ENCODE results near the gene MINK1. TPM values are rescaled to one million over a fixed set of nuclear protein-coding genes. Genes with fewer than 3 reads are reported as not detected.

MINK1 gene
- total RNA-seq, 1 donor from 2014 or later = 13.0 TPM

- H3K27ac ChIP-seq (ENCODE audit: low read depth, low read length) = no peak overlapping the region
- peaks cover 0 to 21% (median 12%) of the 10 kb centered on the region in 3 donors for H3K27me3 ChIP-seq (ENCODE audit: control insufficient read depth in 3 of 3, insufficient read depth in 3 of 3, low read length in 3 of 3)
- peaks cover 6 to 12% (median 10%) of the 10 kb centered on the region in 3 donors for H3K4me1 ChIP-seq (ENCODE audit: control insufficient read depth in 3 of 3, insufficient read depth in 3 of 3, low read length in 3 of 3)
- H3K9ac ChIP-seq (ENCODE audit: low read depth in 1 of 3, low read length in 3 of 3) = no peak overlapping the region
- H3K4me3 ChIP-seq (ENCODE audit: low read length in 3 of 3) = no peak overlapping the region
- peaks cover 49 to 53% (median 50%) of the 10 kb centered on the region in 3 donors for H3K36me3 ChIP-seq (ENCODE audit: control insufficient read depth in 3 of 3, insufficient read depth in 3 of 3, low read length in 3 of 3)
- H3K9me3 ChIP-seq (ENCODE audit: control insufficient read depth in 3 of 3, low read length in 3 of 3) = no peaks in the 10 kb centered on the region
Observed at GRCh38 chr17:4896332-4897197, 63.4 kb downstream of the MINK1 start.

- Histone ChIP-seq H3K9me3 (ENCODE audit: control insufficient read depth in 3 of 3, low read length in 3 of 3) (no peaks in the 10 kb centered on the region), H3K4me3 (ENCODE audit: low read length in 3 of 3) (no peak overlapping the region), H3K4me1 (ENCODE audit: control insufficient read depth in 3 of 3, insufficient read depth in 3 of 3, low read length in 3 of 3) (peaks cover 8 to 15% (median 12%) of the 10 kb centered on the region in 3 donors), H3K36me3 (ENCODE audit: control insufficient read depth in 3 of 3, insufficient read depth in 3 of 3, low read length in 3 of 3) (peaks cover 44 to 48% (median 45%) of the 10 kb centered on the region in 3 donors), H3K27ac (ENCODE audit: low read depth, low read length) (no peak overlapping the region), H3K9ac (ENCODE audit: low read depth in 1 of 3, low read length in 3 of 3) (no peak overlapping the region), H3K27me3 (ENCODE audit: control insufficient read depth in 3 of 3, insufficient read depth in 3 of 3, low read length in 3 of 3) (peaks cover 0 to 21% (median 12%) of the 10 kb centered on the region in 3 donors)
Observed at GRCh38 chr17:4897198-4897687, 64.1 kb downstream of the MINK1 start.

- Histone ChIP-seq H3K9ac (ENCODE audit: low read depth in 1 of 3, low read length in 3 of 3) (no peak overlapping the region), H3K4me1 (ENCODE audit: control insufficient read depth in 3 of 3, insufficient read depth in 3 of 3, low read length in 3 of 3) (peaks cover 13 to 21% (median 15%) of the 10 kb centered on the region in 3 donors), H3K27me3 (ENCODE audit: control insufficient read depth in 3 of 3, insufficient read depth in 3 of 3, low read length in 3 of 3) (peaks cover 0 to 21% (median 12%) of the 10 kb centered on the region in 3 donors), H3K4me3 (ENCODE audit: low read length in 3 of 3) (no peak overlapping the region), H3K36me3 (ENCODE audit: control insufficient read depth in 3 of 3, insufficient read depth in 3 of 3, low read length in 3 of 3) (peaks cover 40 to 43% (median 40%) of the 10 kb centered on the region in 3 donors), H3K9me3 (ENCODE audit: control insufficient read depth in 3 of 3, low read length in 3 of 3) (no peaks in the 10 kb centered on the region), H3K27ac (ENCODE audit: low read depth, low read length) (no peak overlapping the region)
Observed at GRCh38 chr17:4897785-4898184, 64.6 kb downstream of the MINK1 start.

DNA sequence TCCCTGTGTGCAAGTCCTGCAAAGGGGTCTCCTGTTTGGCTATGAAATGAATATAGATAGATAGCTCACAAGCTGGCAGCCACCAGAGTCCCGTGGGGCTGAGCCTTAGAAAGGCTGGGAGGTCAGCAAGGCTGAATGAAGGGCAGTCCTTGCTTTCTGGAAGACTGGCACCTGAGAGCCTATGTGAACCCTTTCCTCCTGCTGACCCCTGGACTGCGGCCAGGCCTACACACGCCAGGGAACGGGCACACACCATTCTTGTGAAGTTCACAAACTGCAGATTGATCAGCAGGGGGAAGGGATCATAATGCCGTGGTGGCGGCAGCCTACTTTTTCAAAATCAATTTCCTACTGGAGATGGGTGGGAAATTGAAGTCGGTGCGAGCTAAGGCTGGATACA, 65.2 kb downstream of the MINK1 start:
- Histone ChIP-seq H3K4me1 (ENCODE audit: control insufficient read depth in 3 of 3, insufficient read depth in 3 of 3, low read length in 3 of 3) (peaks cover 19 to 26% (median 21%) of the 10 kb centered on the region in 3 donors), H3K9ac (ENCODE audit: low read depth in 1 of 3, low read length in 3 of 3) (no peak overlapping the region), H3K27ac (ENCODE audit: low read depth, low read length) (no peak overlapping the region), H3K27me3 (ENCODE audit: control insufficient read depth in 3 of 3, insufficient read depth in 3 of 3, low read length in 3 of 3) (peaks cover 0 to 21% (median 12%) of the 10 kb centered on the region in 3 donors), H3K4me3 (ENCODE audit: low read length in 3 of 3) (no peak overlapping the region), H3K36me3 (ENCODE audit: control insufficient read depth in 3 of 3, insufficient read depth in 3 of 3, low read length in 3 of 3) (peaks cover 35 to 39% (median 35%) of the 10 kb centered on the region in 3 donors), H3K9me3 (ENCODE audit: control insufficient read depth in 3 of 3, low read length in 3 of 3) (no peaks in the 10 kb centered on the region)

GRCh38 chr17:4898927-4899326, 65.8 kb downstream of the MINK1 start:
- H3K27ac ChIP-seq (ENCODE audit: low read depth, low read length) = no peak overlapping the region

DNA sequence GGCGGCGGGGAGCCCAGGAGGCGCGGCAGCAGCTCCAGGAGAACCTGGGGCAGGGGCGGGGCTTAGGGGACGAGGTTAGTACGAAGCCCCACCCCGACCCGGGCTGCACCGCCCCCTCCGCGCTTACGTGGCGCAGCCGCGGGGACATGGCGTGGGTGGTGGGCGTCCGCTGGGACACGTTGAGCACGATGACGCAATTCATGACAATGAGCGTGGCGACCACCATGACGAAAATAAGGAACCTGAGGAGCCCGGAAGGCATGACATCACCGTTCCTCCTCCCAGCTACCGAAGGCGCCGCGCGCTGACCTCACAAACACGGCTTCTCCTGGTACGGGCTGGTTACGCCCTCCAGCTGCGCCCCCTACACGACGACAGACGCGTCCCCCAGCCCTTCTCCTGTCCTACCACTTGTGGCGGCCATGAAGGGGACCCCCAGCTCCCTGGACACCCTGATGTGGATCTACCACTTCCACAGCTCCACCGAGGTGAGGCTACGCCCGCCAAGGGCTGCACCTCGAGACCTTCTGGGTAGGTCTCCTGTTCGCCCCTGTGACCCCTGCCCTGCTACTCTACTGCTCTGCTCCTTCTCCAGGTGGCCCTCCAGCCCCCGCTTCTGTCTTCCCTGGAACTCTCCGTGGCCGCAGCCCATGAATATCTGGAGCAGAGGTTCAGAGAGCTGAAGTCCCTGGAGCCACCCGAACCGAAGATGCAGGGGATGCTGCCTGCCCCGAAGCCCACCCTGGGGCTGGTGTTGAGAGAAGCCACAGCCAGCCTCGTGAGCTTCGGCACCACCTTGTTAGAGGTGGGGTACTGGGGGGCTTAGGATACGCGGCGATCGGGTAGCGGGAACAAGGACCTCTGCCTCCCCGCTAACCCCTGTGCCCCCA, 66.4 kb downstream of the MINK1 start, which contains the start of gene C17orf107:
C17orf107 (plus strand) TSS at position 196 of the 890 bp plus-strand sequence; CDS start at position 423, 227 bp downstream.
- Histone ChIP-seq H3K9me3 (ENCODE audit: control insufficient read depth in 3 of 3, low read length in 3 of 3) (no peaks in the 10 kb centered on the region), H3K27me3 (ENCODE audit: control insufficient read depth in 3 of 3, insufficient read depth in 3 of 3, low read length in 3 of 3) (peaks cover 0 to 21% (median 12%) of the 10 kb centered on the region in 3 donors), H3K4me1 (ENCODE audit: control insufficient read depth in 3 of 3, insufficient read depth in 3 of 3, low read length in 3 of 3) (peaks cover 21 to 29% (median 23%) of the 10 kb centered on the region in 3 donors), H3K4me3 (ENCODE audit: low read length in 3 of 3) (peak within 1 kb of the TSS; percentile 65 to 71 (median 67)), H3K27ac (ENCODE audit: low read depth, low read length) (no peak within 1 kb of the TSS), H3K36me3 (ENCODE audit: control insufficient read depth in 3 of 3, insufficient read depth in 3 of 3, low read length in 3 of 3) (peaks cover 22 to 26% (median 22%) of the 10 kb centered on the region in 3 donors), H3K9ac (ENCODE audit: low read depth in 1 of 3, low read length in 3 of 3) (peak within 1 kb of the TSS; percentile 33 to 51 (median 38))

More at GRCh38 chr17:4898927-4899326, 65.8 kb downstream of the MINK1 start:
- Histone ChIP-seq H3K9ac (ENCODE audit: low read depth in 1 of 3, low read length in 3 of 3) (peak overlapping the region in 1 of 3 donors; percentile 33), H3K36me3 (ENCODE audit: control insufficient read depth in 3 of 3, insufficient read depth in 3 of 3, low read length in 3 of 3) (peaks cover 29 to 33% (median 29%) of the 10 kb centered on the region in 3 donors), H3K27me3 (ENCODE audit: control insufficient read depth in 3 of 3, insufficient read depth in 3 of 3, low read length in 3 of 3) (peaks cover 0 to 21% (median 12%) of the 10 kb centered on the region in 3 donors), H3K4me3 (ENCODE audit: low read length in 3 of 3) (peak overlapping the region in 1 of 3 donors; percentile 65), H3K9me3 (ENCODE audit: control insufficient read depth in 3 of 3, low read length in 3 of 3) (no peaks in the 10 kb centered on the region), H3K4me1 (ENCODE audit: control insufficient read depth in 3 of 3, insufficient read depth in 3 of 3, low read length in 3 of 3) (peaks cover 21 to 29% (median 23%) of the 10 kb centered on the region in 3 donors)

DNA sequence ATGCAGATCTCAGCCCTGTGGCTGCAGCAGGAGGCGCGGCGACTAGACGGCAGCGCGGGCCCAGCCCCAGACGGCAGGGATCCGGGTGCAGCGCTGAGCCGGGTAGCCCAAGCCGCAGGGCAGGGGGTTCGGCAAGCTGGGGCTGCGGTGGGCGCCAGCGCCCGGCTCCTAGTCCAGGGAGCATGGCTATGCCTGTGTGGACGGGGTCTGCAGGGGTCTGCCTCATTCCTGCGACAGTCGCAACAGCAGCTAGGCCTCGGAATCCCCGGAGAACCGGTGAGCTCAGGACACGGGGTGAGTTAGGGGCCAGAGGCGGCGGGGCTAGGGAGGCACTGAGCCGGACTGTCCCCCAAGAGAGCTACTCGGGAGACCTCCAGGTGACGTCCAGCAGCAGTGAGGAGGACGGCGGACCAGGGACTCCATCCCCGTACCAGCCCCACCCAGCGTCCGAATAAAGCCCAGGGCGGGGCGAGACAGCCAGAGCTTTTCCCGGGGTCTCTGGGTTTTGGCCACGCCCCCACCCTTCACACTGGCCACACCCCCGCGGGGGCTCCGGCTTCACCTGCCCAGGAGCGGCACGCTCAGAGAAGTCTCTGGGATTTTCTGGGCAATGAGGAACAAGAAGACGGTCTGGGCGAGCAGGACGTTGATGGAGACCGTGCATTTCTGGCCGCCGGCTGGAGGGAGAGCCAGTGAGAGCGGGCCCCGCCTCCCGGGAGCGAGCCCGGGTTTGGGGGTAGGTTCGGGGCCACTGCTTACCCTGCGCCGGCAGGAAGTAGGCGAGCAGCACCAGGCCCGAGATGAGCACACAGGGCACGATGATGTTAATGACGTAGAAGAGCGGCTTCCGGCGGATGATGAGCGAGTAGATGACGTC, 67.3 kb downstream of the MINK1 start:
- H3K9ac ChIP-seq (ENCODE audit: low read depth in 1 of 3, low read length in 3 of 3) = no peak overlapping the region
- H3K4me3 ChIP-seq (ENCODE audit: low read length in 3 of 3) = peak overlapping the region in 2 of 3 donors; percentile 22 to 62
- H3K36me3 ChIP-seq (ENCODE audit: control insufficient read depth in 3 of 3, insufficient read depth in 3 of 3, low read length in 3 of 3) = peaks cover 13 to 17% (median 14%) of the 10 kb centered on the region in 3 donors
- H3K27ac ChIP-seq (ENCODE audit: low read depth, low read length) = no peak overlapping the region
- H3K9me3 ChIP-seq (ENCODE audit: control insufficient read depth in 3 of 3, low read length in 3 of 3) = no peaks in the 10 kb centered on the region
- H3K4me1 ChIP-seq (ENCODE audit: control insufficient read depth in 3 of 3, insufficient read depth in 3 of 3, low read length in 3 of 3) = peaks cover 21 to 29% (median 23%) of the 10 kb centered on the region in 3 donors
- peaks cover 0 to 24% (median 12%) of the 10 kb centered on the region in 3 donors for H3K27me3 ChIP-seq (ENCODE audit: control insufficient read depth in 3 of 3, insufficient read depth in 3 of 3, low read length in 3 of 3)

DNA sequence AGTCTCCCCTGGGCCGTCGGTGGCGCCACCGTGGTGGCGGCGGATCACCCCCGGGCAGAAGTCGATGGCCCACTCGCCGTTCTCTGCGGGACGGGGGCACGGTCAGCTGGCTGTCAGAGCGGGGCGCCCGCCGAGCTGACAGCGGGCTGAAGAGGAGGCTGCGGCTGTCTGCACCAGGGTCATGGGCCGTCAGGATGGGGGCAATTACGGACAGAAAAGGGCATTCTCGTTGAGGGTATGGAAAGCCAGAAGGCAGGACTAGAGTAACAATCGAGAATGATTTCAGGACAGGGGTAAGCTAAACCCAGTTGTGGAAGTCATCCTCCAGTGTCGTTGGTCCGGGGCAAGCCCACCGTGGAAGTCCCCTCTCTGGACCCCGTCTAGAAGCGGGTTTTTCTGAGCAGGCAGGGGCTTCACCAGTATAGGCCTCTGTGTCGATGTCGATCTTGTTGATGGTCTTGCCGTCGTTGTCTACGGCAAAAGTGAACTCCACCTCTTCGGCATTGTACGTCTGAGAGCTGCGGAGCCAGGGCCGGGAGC, 68.0 kb downstream of the MINK1 start:
- Histone ChIP-seq H3K36me3 (ENCODE audit: control insufficient read depth in 3 of 3, insufficient read depth in 3 of 3, low read length in 3 of 3) (peaks cover 6 to 11% (median 7%) of the 10 kb centered on the region in 3 donors), H3K9me3 (ENCODE audit: control insufficient read depth in 3 of 3, low read length in 3 of 3) (no peaks in the 10 kb centered on the region), H3K4me3 (ENCODE audit: low read length in 3 of 3) (peak overlapping the region in 2 of 3 donors; percentile 22 to 62), H3K9ac (ENCODE audit: low read depth in 1 of 3, low read length in 3 of 3) (peak overlapping the region in 1 of 3 donors; percentile 65), H3K27me3 (ENCODE audit: control insufficient read depth in 3 of 3, insufficient read depth in 3 of 3, low read length in 3 of 3) (peaks cover 0 to 24% (median 12%) of the 10 kb centered on the region in 3 donors), H3K27ac (ENCODE audit: low read depth, low read length) (peak overlapping the region; percentile 44), H3K4me1 (ENCODE audit: control insufficient read depth in 3 of 3, insufficient read depth in 3 of 3, low read length in 3 of 3) (peaks cover 21 to 29% (median 23%) of the 10 kb centered on the region in 3 donors)
